ENCODE results near the gene NDUFA9. TPM values are rescaled to one million over a fixed set of nuclear protein-coding genes. Genes with fewer than 3 reads are reported as not detected.

The NDUFA9 gene
- total RNA-seq, 1 donor from 2014 or later: 136 TPM

- peaks cover 37% of the 10 kb centered on the region for H3K36me3 Mint-ChIP-seq (ENCODE audit: insufficient read depth)
- no peaks in the 10 kb centered on the region for H3K4me1 Mint-ChIP-seq (ENCODE audit: low read depth)
- H3K27me3 Mint-ChIP-seq: no peaks in the 10 kb centered on the region
- no peak overlapping the region for H3K27ac Mint-ChIP-seq
- TF ChIP-seq, protein P1, sequence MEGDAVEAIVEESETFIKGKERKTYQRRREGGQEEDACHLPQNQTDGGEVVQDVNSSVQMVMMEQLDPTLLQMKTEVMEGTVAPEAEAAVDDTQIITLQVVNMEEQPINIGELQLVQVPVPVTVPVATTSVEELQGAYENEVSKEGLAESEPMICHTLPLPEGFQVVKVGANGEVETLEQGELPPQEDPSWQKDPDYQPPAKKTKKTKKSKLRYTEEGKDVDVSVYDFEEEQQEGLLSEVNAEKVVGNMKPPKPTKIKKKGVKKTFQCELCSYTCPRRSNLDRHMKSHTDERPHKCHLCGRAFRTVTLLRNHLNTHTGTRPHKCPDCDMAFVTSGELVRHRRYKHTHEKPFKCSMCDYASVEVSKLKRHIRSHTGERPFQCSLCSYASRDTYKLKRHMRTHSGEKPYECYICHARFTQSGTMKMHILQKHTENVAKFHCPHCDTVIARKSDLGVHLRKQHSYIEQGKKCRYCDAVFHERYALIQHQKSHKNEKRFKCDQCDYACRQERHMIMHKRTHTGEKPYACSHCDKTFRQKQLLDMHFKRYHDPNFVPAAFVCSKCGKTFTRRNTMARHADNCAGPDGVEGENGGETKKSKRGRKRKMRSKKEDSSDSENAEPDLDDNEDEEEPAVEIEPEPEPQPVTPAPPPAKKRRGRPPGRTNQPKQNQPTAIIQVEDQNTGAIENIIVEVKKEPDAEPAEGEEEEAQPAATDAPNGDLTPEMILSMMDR (IDR thresholded peaks at IDR 0.05; ENCODE audit: unreplicated experiment): no peak
- no peak overlapping the region for H3K4me3 Mint-ChIP-seq (ENCODE audit: low read depth)
- DNase-seq (ENCODE audit: low spot score, unreplicated experiment): no peak
- H3K9me3 Mint-ChIP-seq (ENCODE audit: low read depth): peaks cover 18% of the 10 kb centered on the region
These were observed 30.8 kb downstream of the NDUFA9 start for GRCh38 chr12:4679711-4680110.

DNA sequence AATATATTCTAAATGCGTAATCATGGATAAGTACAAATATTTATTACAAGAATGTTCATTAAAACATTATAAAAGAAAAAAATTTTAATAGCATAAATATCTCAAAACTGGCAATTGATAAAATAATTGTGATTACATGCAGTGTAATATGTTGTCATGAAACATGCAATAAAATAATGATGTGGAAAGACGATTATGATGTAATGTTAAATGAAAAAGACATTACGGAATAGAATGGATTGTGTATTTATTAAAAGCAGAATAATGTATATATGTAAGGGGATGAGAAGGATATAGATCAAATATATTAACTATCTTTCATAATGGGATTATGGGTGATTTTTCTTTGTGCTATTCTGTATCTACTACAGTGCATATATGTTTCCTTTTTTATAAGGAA lies 32.8 kb downstream of the NDUFA9 start:
- Mint-ChIP-seq H3K4me1 (ENCODE audit: low read depth) (no peaks in the 10 kb centered on the region), H3K36me3 (ENCODE audit: insufficient read depth) (peaks cover 32% of the 10 kb centered on the region), H3K4me3 (ENCODE audit: low read depth) (no peak overlapping the region), H3K9me3 (ENCODE audit: low read depth) (peaks cover under 1% of the 10 kb centered on the region), H3K27ac (no peak overlapping the region), H3K27me3 (no peaks in the 10 kb centered on the region)
- DNase-seq (ENCODE audit: low spot score, unreplicated experiment): no peak
- TF ChIP-seq, protein P1 (IDR thresholded peaks at IDR 0.05; ENCODE audit: unreplicated experiment): no peak

DNA sequence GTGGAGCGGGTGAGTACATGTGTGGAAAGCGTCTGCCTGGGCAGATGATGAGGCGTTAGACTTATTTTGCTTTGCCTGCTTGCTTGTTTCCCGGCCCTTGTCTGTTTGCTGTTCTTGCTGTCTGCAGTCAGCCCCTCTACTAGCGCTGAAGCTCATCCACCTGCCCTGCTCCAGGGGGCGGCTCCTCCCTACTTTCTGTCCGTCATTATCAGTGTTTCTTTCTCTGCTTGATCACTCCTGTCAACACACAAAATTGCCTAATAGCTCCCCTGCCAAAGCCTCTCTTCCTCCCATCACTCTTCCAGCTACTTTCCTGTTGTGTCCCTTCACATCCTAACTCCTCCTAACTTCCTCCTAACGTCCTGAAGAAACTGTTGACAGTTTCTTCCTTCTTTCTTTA lies 36.4 kb downstream of the NDUFA9 start:
- no peaks in the 10 kb centered on the region for H3K27me3 Mint-ChIP-seq
- H3K27ac Mint-ChIP-seq: no peak overlapping the region
- H3K36me3 Mint-ChIP-seq (ENCODE audit: insufficient read depth): peaks cover 49% of the 10 kb centered on the region
- TF ChIP-seq, protein P1 (IDR thresholded peaks at IDR 0.05; ENCODE audit: unreplicated experiment): no peak
- no peak overlapping the region for H3K4me3 Mint-ChIP-seq (ENCODE audit: low read depth)
- DNase-seq (ENCODE audit: low spot score, unreplicated experiment): no peak
- H3K9me3 Mint-ChIP-seq (ENCODE audit: low read depth): peaks cover 3% of the 10 kb centered on the region
- no peaks in the 10 kb centered on the region for H3K4me1 Mint-ChIP-seq (ENCODE audit: low read depth)

- TF ChIP-seq, protein P1 (IDR thresholded peaks at IDR 0.05; ENCODE audit: unreplicated experiment): no peak
- H3K27ac Mint-ChIP-seq: no peak overlapping the region
- H3K4me3 Mint-ChIP-seq (ENCODE audit: low read depth): no peak overlapping the region
- H3K4me1 Mint-ChIP-seq (ENCODE audit: low read depth): no peaks in the 10 kb centered on the region
- H3K9me3 Mint-ChIP-seq (ENCODE audit: low read depth): peaks cover 9% of the 10 kb centered on the region
- H3K27me3 Mint-ChIP-seq: no peaks in the 10 kb centered on the region
- H3K36me3 Mint-ChIP-seq (ENCODE audit: insufficient read depth): peaks cover 42% of the 10 kb centered on the region
- no peak for DNase-seq (ENCODE audit: low spot score, unreplicated experiment)
These were observed 41.8 kb downstream of the NDUFA9 start for GRCh38 chr12:4690760-4691159.

Other genes starting within 250 kb of the NDUFA9 start
- not detected in 2 replicates for gene FGF6, start 203.3 kb upstream of the NDUFA9 start, total RNA-seq
- 33.4 and 40.1 TPM in 2 replicates for gene RAD51AP1, start 110.2 kb upstream of the NDUFA9 start, total RNA-seq
- gene DYRK4, start 86.9 kb upstream of the NDUFA9 start, total RNA-seq: 27.6 and 30.8 TPM in 2 replicates
- gene AKAP3, start 63 bp upstream of the NDUFA9 start, total RNA-seq: 3.3 and 3.5 TPM in 2 replicates
- 13.4 and 15.6 TPM in 2 replicates for gene GALNT8, start 71.3 kb downstream of the NDUFA9 start, total RNA-seq

Data from progenitor cell of endocrine pancreas (in vitro differentiated cells).